Right lobe of liver (tissue), 4 donors: ENCODE results near the gene TMEM119.

Experiments
- POLR2A ChIP-seq: fragments of 450-650 bp; IDR thresholded peaks from one replicate; pipeline ENCODE4 v1.6.1; 2017; ENCODE audit warnings: antibody characterized with exemption, mild to moderate bottlenecking
- TF ChIP-seq, protein P1 (sequence below), 4 donors: fragments of 200-600 bp in 3 of 4; fragments of 450-650 bp in 1 of 4; IDR thresholded peaks; one replicate each; pipeline versions ENCODE4 v1.5.1 to v1.8.0; 2016 to 2022; ENCODE audit warnings: antibody characterized with exemption in 4 of 4, mild to moderate bottlenecking in 2 of 4
- donor health status: DM: no; HTN: no; CAD: no.
- donor health status: DM: no; HTN: no; CAD: no.
- donor health status: DM: no; HTN: yes; CAD: no.

DNA sequence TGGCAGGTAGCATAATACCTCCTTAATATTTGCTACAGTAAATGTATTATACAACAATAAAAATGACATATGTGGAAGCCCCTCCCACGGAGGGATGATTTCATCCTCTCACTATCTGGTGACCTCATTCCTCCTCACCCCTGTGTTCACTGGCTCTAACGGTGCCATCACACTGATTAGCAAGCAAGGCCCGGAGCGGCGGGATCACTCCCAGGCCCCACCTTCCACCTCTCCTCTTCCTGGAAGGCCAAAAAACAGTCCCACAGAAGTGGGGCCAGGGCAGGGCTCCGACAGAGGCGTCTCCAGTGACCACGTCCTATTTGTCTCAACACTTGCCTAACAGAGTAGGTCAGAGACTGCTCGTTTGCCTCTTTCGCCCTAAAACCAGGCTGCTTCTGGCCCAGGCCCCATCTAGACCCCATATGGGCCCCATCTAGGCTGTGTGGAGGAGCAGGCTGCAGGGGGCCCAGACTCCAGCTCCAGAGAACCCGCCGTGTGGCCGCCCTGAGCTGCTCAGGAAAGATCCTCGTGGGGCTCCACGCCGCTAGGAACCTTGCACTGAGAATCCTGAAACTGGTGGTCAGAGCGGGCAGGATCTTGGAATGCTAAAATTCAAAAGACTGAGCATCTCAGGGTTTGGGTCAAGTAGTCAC, 32.1 kb upstream of the TMEM119 start:
- TF ChIP-seq, protein P1, sequence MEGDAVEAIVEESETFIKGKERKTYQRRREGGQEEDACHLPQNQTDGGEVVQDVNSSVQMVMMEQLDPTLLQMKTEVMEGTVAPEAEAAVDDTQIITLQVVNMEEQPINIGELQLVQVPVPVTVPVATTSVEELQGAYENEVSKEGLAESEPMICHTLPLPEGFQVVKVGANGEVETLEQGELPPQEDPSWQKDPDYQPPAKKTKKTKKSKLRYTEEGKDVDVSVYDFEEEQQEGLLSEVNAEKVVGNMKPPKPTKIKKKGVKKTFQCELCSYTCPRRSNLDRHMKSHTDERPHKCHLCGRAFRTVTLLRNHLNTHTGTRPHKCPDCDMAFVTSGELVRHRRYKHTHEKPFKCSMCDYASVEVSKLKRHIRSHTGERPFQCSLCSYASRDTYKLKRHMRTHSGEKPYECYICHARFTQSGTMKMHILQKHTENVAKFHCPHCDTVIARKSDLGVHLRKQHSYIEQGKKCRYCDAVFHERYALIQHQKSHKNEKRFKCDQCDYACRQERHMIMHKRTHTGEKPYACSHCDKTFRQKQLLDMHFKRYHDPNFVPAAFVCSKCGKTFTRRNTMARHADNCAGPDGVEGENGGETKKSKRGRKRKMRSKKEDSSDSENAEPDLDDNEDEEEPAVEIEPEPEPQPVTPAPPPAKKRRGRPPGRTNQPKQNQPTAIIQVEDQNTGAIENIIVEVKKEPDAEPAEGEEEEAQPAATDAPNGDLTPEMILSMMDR (IDR thresholded peaks at IDR 0.05), result no peak
- TF ChIP-seq POLR2A, result no peak
